GM12878 (cell line): Measurements from ENCODE around the gene PRKN. TPM values are rescaled to one million over a fixed set of nuclear protein-coding genes. Genes with fewer than 3 reads are reported as not detected.

Source experiments
- ATAC-seq: fragments of 200-7000 bp; cut with Tn5 transposase; 3 replicates; pipeline ENCODE4 v1.9.1; 2020; ENCODE audit warnings: mild to moderate bottlenecking, moderate library complexity
- BruUV-seq: library from RNA; stranded (reverse); fragments of 400-500 nt; replicated peaks from 2 replicates; lab custom pipeline; 2021; lab: Mats Ljungman, UMichigan
- CTCF ChIA-PET: fragments of 300-600 bp; sonication (Branson Sonifier 250); formaldehyde crosslinking; extraction: SDS; loops from one replicate; lab custom pipeline; 2021; ENCODE audit warnings: inconsistent platforms; lab: Yijun Ruan, JAX
- POLR2A ChIA-PET: fragments of 350-600 bp; formaldehyde crosslinking; extraction: SDS; loops from one replicate; lab custom pipeline; 2021; ENCODE audit warnings: inconsistent platforms; lab: Charles Lee
- RAD21 ChIA-PET: fragments of 300-600 bp; sonication (Branson Sonifier 250); formaldehyde crosslinking; loops from one replicate; lab custom pipeline; 2023; ENCODE audit warnings: antibody characterized with exemption; ENCODE audit not compliant: unreplicated experiment; lab: Charles Lee
- SMC1A ChIA-PET: fragments of 300-600 bp; sonication (Branson Sonifier 250); formaldehyde crosslinking; loops from one replicate; lab custom pipeline; 2023; ENCODE audit not compliant: unreplicated experiment, uncharacterized antibody; lab: Charles Lee
- DNase-seq: peaks from one replicate; pipeline ENCODE4 v3.0.0-alpha.2; 2011; ENCODE audit warnings: low read depth, low spot score
- FAIRE-seq: peaks from 3 replicates; lab custom pipeline; 2011; peaks lifted over from hg19 to GRCh38; lab: Jason Lieb, UNC
- H2AFZ ChIP-seq: 2 replicates; pipeline ENCODE4 v1.6.0; 2011; ENCODE audit warnings: low read depth, low read length, control low read depth; ENCODE audit not compliant: control insufficient read depth
- H3K27ac ChIP-seq: 2 replicates; pipeline ENCODE4 v1.5.1; 2011; ENCODE audit warnings: control low read depth; ENCODE audit not compliant: control insufficient read depth, insufficient read depth
- H3K27me3 ChIP-seq, 2 experiments: replicated peaks in 1 of 2; 2 replicates each; pipeline versions ENCODE4 v1.6.0 to v1.6.1; 2011; ENCODE audit warnings: low read length in 1 of 2; ENCODE audit not compliant: control insufficient read depth in 2 of 2, insufficient read depth in 2 of 2
- H3K36me3 ChIP-seq, 2 experiments: 2 replicates each; pipeline ENCODE4 v1.5.1; 2011; ENCODE audit warnings: low read length in 1 of 2; ENCODE audit not compliant: control insufficient read depth in 2 of 2, insufficient read depth in 2 of 2
- H3K4me1 ChIP-seq: 2 replicates; pipeline ENCODE4 v1.6.1; 2011; ENCODE audit warnings: mild to moderate bottlenecking, low read length, moderate library complexity, mixed read lengths; ENCODE audit not compliant: control insufficient read depth, insufficient read depth
- H3K4me2 ChIP-seq: 2 replicates; pipeline ENCODE4 v1.6.0; 2011; ENCODE audit warnings: control low read depth; ENCODE audit not compliant: control insufficient read depth, insufficient read depth
- H3K4me3 ChIP-seq: fragments of 200-600 bp; sonication (generic); 2 replicates; pipeline ENCODE4 v1.5.1; 2016
- H3K79me2 ChIP-seq: 2 replicates; pipeline ENCODE4 v1.6.0; 2011; ENCODE audit warnings: low read length; ENCODE audit not compliant: control insufficient read depth, insufficient read depth
- H3K9ac ChIP-seq: 2 replicates; pipeline ENCODE4 v1.8.0; 2011; ENCODE audit warnings: low read length, control low read depth, mixed read lengths; ENCODE audit not compliant: control insufficient read depth, insufficient read depth
- H3K9me3 ChIP-seq: replicated peaks from 3 replicates; pipeline ENCODE4 v1.5.1; 2011; ENCODE audit warnings: mild to moderate bottlenecking, low read length; ENCODE audit not compliant: control insufficient read depth, insufficient read depth
- H4K20me1 ChIP-seq: 2 replicates; pipeline ENCODE4 v1.6.0; 2011; ENCODE audit not compliant: control insufficient read depth, insufficient read depth
- CBX5 ChIP-seq: sonication (generic); IDR thresholded peaks from 2 replicates; pipeline ENCODE4 v1.6.1; 2016; ENCODE audit warnings: low read depth, moderate library complexity, mild to moderate bottlenecking, inconsistent platforms
- EZH2 ChIP-seq: IDR thresholded peaks from 2 replicates; pipeline ENCODE4 v1.6.1; 2012; ENCODE audit warnings: low read depth, mild to moderate bottlenecking, control low read depth, inconsistent platforms, low read length, borderline replicate concordance; ENCODE audit not compliant: control insufficient read depth
- SP1 ChIP-seq: IDR thresholded peaks from one replicate; pipeline ENCODE4 v1.6.1; 2011; ENCODE audit warnings: low read depth, low read length
- ZNF24 ChIP-seq: fragments of 450-650 bp; IDR thresholded peaks from 2 replicates; pipeline ENCODE4 v1.6.1; 2017; ENCODE audit warnings: antibody characterized with exemption, mild to moderate bottlenecking
- WGBS: methylation state at CpG from one replicate; pipeline ENCODE4 v1.1.6; 2016; ENCODE audit warnings: low lambda C conversion rate; ENCODE audit not compliant: insufficient replicate concordance, insufficient coverage; ENCODE audit errors: missing lambda C conversion rate; 5-methylcytosine and 5-hydroxymethylcytosine counted together
- in situ Hi-C: fragments of 300-500 bp; cut with MboI; formaldehyde crosslinking; loops from 9 replicates; pipeline ENCODE4 v1.14.3; 2018; ENCODE audit warnings: mixed read lengths
- intact Hi-C: fragments of 100-400 bp; cut with micrococcal nuclease; formaldehyde crosslinking; loops from one replicate; pipeline ENCODE4 v1.14.2; 2022; ENCODE audit not compliant: unreplicated experiment
- polyA plus RNA-seq, 11 experiments: library from polyadenylated mRNA; depleted of rRNA in 4 of 11; unstranded in 6 of 11; stranded (reverse) in 5 of 11; fragments of >200 nt; fragmentation: Nextera tagmentation in 4 of 11; fragmentation: Illumina TruSeq in 1 of 11; extraction: Ambion mirVana in 4 of 11; extraction: Trizol in 1 of 11; gene quantifications; 1 replicate in 1 of 11; 2 replicates in 10 of 11; pipeline versions ENCODE4 v1.2.1 to v1.2.3, GENCODE V29; 2011 to 2016; ENCODE audit warnings: inconsistent platforms in 2 of 11, missing spikeins in 2 of 11, low read depth in 1 of 11
- total RNA-seq, 4 experiments: library from RNA; depleted of rRNA in 3 of 4; stranded (reverse); fragments of >200 nt in 3 of 4; fragmentation: Illumina TruSeq in 1 of 4; extraction: Trizol in 1 of 4; gene quantifications; 2 replicates each; pipeline versions ENCODE4 v1.2.1 to v1.2.3, GENCODE V29; 2013 to 2021
- TF ChIP-seq, protein P1 (sequence below): IDR thresholded peaks from 2 replicates; pipeline ENCODE4 v1.6.1; 2011; ENCODE audit warnings: low read depth, low read length, improper control_type of control experiment, borderline replicate concordance

Gene PRKN
- total and polyA plus RNA-seq, 10 of the 15 experiments (the other 5 are each of a cell fraction or from before 2014, with no cell fraction given): 0.06 to 0.09 TPM; not detected in 8

DNA sequence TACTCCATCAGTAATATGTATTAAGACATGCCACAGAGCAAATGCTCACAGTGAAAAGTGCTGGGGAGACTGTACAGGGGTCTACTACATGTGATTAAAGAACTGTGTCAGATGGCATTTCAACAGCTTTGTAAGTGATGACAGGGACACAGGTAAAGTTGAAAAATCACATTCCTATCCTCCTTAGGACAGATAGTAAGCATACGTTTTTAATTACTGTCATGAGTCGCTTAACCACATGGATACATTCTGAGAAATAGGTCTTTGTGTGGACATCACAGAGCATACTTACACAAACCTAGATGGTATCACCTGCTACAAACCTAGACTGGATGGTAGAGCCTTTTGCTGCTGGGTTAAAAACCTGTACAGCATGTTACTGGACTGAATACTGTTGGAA, 807.9 kb downstream of the PRKN start:
- ATAC-seq: no peak
- Histone ChIP-seq H3K4me3 (no peak overlapping the region), H3K79me2 (no peaks in the 10 kb centered on the region), H3K9me3 (no peaks in the 10 kb centered on the region), H2AFZ (no peak overlapping the region), H4K20me1 (no peaks in the 10 kb centered on the region), H3K27ac (no peak overlapping the region), H3K4me1 (no peaks in the 10 kb centered on the region), H3K27me3 (no peaks in the 10 kb centered on the region; a peak in 1 of 4 replicates), H3K9ac (no peak overlapping the region), H3K36me3 (no peaks in the 10 kb centered on the region), H3K4me2 (no peak overlapping the region)
- FAIRE-seq: no peak
- in situ Hi-C loops: no loop called here
- no peak for DNase-seq
- intact Hi-C loops: loop anchor here (10.0 kb wide), 2 partner anchors 175 to 505 kb away; no protein-coding TSS in a partner anchor
- 42% methylated on average over 2 of the region's 2 CpGs for WGBS
- no TSS peak for BruUV-seq
- ChIA-PET POLR2A (no interaction called here), CTCF (no interaction called here), RAD21 (no interaction called here), SMC1A (no interaction called here)
- TF ChIP-seq ZNF24 (no peak), CBX5 (no peak)

- TF ChIP-seq EZH2 (no peak), SP1 (no peak)
- TF ChIP-seq, protein P1, sequence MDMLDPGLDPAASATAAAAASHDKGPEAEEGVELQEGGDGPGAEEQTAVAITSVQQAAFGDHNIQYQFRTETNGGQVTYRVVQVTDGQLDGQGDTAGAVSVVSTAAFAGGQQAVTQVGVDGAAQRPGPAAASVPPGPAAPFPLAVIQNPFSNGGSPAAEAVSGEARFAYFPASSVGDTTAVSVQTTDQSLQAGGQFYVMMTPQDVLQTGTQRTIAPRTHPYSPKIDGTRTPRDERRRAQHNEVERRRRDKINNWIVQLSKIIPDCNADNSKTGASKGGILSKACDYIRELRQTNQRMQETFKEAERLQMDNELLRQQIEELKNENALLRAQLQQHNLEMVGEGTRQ: no peak
- in situ Hi-C loops: no loop called here
- no peak for ATAC-seq
- H3K4me3 ChIP-seq: no peak overlapping the region
- no peak overlapping the region for H2AFZ ChIP-seq
- SMC1A ChIA-PET: no interaction called here
- no peaks in the 10 kb centered on the region for H3K4me1 ChIP-seq
- H4K20me1 ChIP-seq: no peaks in the 10 kb centered on the region
- no peak overlapping the region for H3K27ac ChIP-seq
- CTCF ChIA-PET: no interaction called here
- no TSS peak for BruUV-seq
- 19% methylated on average over 15 of the region's 15 CpGs for WGBS
- POLR2A ChIA-PET: no interaction called here
- no peak overlapping the region for H3K9ac ChIP-seq
- H3K36me3 ChIP-seq: no peaks in the 10 kb centered on the region
- RAD21 ChIA-PET: no interaction called here
- H3K27me3 ChIP-seq: no peaks in the 10 kb centered on the region
- H3K4me2 ChIP-seq: no peak overlapping the region
- DNase-seq: no peak
- no peak for FAIRE-seq
- H3K79me2 ChIP-seq: no peaks in the 10 kb centered on the region
- no peaks in the 10 kb centered on the region for H3K9me3 ChIP-seq
- intact Hi-C loops: no loop called here
Measured at GRCh38 chr6:161918628-161919205, 808.8 kb downstream of the PRKN start.
